GM03348 (cell line): ENCODE results near the gene PMVK.
"Not testable (repeated sequence)": the region's sequence is repeated elsewhere in the genome, so short reads cannot be mapped to it uniquely, and the experiment has no call there.

Experiments
- DNase-seq: peaks from one replicate; pipeline ENCODE4 v3.0.0; 2012; ENCODE audit warnings: low spot score

PMVK gene

DNA sequence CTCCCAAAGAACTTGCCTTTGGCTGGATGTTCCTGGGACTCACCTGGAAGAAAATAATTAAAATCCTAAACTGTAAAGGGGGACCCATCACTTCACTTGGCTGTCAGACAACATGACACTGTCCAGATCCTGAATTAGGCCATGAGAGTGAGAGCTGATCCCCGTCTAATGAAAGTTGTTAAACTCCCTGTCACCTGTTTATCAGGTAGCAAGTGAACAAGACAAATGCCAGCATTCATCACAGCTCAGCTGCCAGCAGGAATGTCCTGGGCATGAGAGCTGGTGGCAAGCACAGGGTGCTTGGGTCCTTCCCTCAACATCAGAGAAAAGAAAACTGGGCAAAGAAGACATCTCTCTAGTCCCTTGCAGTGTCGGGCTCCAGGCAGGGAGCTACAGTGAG, 23.8 kb downstream of the PMVK start:
- DNase-seq, result no peak

DNA sequence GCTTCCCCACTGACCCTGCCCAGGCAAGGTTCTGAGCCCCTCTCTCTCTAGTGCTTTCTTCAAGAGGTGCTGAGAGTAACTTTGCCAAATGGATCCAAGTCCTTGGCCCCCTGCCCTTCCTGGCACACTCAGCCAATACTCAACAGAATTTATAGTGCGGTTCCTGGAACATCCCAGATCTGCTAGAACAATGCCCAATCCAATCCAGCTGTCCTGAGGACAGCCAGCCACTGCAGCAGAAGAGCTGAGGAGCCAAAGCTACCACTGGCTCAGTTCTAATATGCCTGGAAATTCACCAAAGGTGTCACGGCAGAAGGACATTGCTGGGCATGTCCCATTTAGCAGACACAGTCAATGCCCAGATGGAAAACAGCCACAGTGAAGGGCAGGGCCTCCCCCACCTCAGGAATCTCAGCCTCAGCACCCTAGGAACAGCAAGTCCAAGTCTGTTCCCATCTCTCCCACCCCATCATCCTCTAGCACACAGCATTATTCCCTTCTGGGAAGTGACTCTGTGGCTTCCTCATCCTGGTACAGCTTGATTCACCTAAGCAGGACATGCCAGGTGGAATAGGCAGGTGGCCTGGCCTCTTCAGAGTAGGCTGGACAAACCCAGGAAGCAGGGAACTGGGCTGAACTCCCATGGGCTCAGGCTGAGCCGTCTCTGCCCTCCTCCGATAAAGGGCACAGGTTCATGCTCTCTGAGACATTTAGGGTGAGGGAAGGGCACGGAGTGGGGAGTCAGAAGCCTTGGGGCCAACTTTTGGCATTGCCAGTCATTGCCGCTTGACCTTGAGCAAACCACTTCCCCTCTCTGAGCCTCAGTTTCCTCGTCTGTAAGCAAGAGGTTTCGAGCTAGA, 24.6 kb downstream of the PMVK start:
- no peak for DNase-seq

DNA sequence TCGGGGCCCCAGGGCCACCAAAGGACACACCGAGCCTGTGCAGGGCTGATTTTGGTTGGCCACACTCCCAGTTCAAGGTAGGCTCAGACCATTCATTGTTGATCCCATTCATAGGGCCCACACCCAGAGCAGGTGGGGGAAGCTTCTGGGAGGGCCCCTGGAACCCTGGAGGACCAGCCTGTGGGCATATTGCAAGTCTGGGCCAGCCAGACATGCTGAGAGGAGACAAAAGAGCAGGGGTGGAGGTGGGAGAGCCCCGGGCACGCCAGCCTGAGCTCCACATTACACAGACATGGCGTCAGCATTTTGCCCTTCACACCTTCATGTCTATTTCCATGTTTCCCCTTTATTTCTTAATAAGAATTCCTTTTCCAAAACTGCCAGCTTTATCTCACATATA, 25.7 kb downstream of the PMVK start:
- no peak for DNase-seq

DNA sequence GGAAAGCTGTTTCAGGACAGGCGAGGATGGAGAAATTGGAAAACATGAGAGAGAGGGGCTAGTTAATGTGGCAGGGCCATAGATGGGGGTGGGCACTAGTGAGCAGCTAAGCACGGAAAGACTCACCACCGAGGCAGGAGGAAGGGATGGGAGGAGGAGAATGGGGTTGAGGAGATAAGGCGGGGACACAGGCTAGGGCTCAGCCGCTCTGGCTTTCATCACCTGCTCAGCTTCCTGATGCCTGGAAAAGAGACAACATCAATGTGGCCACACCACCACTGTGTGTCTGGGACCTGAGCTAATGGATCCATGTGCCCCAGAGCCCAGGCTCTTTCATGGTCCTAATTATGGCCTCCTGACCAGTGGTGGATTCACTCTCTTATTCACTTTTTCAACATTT, 27.6 kb downstream of the PMVK start:
- no peak for DNase-seq

DNA sequence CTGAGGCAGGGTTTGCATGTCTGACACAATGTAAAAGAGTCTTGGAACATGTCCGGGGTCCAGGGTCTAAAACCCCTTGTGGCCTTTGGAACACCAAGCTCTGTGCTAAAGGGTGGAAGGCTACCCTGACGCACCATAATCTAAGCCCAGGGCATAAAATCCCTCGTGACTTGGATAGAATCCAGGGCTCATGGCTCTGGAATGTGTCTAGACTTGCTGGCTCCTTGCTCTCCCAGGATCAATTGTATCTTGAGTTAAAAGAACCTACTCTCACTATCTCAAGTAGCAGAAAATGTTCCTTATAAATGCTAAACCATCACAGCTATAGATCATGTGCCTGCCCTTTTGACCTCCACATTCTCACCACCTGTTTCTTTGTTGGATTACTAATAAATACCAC, 28.4 kb downstream of the PMVK start:
- DNase-seq, result not testable (repeated sequence)

DNA sequence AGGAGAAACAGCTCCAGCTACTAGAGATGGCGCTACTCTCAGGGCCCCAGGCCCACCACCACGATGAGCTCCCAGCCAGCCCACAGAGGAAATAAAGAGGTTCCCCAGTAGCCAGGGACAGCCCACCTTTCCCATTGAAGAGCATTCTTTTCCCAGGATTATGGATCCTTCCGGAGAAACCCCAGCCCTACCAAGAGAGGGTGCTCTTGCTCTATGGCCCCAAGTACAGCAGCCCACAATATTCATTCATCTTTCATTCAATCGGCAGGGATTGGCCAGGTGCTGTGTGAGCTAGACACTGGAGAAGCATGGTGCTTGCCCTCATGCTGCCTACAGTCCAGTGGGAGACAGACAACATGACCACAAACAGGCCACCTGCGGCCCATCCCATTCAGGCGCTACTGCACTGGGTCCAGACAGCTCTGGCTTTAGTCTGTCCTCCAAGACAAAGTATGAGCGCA, 29.9 kb downstream of the PMVK start:
- DNase-seq, result no peak

DNA sequence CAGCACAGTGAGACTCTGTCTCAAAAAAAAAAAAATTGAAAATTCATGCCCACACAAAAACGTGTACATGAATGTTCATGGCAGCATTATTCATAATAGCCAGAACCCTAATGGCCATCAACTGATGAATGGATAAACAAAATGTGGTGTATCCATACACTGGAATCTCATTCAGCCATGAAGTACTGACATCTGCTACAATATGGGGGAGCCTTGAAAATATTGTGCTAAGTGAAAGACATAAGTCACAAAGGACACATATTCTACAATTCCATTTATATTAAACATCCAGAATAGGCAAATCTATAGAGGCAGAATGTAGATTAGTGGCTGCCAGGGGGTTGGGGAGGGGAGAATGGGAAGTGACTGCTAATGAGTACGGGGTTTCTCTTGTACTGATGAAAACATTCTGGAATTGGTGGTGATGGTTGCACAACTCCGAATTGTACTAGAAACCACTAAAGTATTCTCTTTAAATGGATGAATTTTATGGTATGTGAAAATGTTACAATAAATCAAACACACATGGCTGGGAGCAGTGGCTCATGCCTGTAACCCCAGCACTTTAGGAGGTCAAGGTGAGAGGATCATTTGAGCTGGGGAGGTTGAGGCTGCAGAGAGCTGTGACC, 33.5 kb downstream of the PMVK start:
- DNase-seq, result no peak

DNA sequence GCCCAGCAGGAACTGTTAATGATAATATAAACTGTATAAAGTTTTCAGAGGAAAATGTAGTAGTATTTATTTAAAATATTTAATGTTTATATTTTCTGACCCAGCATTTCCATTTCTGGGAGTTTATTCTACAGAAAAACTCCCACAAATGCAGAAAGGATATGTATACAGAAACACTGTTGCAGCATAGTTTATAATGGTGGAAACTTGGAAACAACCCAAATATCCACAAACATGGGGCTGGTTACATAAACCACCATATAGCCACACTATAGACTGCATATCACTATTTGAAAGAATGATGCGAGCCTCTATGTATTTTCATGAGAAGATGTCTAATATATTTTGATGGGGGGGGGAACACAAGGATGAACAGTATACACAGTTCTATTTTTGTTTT, 34.9 kb downstream of the PMVK start:
- no peak for DNase-seq

DNA sequence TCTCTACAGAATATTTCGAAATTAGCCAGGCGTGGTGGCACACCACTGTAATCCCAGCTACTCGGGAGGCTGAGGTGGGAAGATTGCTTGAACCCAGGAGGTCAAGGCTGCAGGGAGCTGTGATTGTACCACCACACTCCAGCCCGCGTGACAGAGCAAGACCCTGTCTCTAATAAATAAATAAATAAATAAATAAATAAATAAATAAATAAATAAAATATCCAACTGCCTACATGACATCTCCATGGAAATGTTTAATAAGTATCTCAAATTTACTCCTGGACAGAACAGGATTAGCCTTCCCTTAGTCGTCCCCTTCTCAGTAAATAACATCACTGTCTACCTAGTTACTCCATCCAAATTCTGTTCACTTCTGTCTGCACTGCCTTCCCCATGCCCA, 37.5 kb downstream of the PMVK start:
- DNase-seq, result no peak

DNA sequence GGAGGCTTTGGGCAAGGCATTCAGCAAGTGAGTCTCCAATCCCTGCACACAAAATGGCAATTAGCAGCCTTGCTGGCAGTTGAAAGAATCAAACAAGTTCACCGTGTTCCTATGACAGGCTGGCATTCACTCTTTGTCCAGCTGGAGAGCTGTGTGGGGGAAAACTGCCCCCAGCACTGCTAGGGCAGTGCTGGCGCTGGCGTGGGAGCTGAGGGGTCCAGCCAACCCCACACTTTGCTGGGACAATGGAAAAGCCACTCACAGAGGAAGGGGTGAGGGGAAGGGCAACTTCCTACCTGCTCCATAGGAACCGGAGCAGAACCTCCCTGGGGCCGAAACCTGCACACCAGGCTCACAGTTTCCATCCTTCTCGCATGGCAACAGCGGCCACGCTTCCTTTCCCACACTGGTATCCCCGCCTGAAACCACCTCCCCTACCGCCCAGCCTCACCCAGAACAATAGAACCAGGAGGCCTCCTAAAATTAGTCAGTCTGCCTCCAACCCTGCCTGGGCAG, 39.7 kb downstream of the PMVK start:
- DNase-seq, result no peak

DNA sequence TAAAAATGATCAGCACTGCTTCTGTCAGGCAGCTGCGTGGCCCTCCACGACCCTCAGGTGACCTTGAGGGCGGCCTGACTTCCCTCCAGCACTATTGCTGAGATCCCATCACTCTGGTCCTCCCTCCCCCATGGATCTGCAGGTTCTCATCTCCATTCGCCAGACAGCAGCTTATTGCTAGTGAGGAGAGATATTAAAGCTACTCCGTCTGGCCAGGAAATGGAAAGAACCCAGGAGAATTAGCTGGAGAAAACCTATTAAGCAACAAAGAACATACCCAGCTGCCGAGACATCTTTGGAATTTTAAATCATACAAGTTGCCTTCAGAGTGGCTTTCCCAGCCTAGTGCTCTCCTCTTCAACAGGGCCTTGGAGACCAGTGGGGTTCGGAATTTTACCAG, 40.7 kb downstream of the PMVK start:
- DNase-seq, result no peak

DNA sequence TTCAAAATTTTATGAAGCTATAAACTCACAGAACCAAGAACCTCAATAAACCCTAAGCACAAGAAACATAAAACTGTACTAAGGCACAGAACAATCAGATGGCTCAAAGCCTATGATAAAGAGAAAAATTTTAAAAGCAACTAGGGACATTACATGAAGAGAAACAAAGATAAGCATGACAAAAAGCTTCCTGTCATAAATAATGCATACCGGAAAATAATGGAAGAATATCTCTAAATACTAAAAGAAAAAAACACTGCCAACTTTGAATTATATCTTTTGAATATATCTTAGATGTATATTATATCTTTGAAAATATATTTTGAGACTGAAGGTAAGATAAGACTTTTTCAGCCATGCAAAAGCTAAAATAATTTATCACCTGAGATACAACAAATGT, 45.1 kb downstream of the PMVK start:
- no peak for DNase-seq

DNA sequence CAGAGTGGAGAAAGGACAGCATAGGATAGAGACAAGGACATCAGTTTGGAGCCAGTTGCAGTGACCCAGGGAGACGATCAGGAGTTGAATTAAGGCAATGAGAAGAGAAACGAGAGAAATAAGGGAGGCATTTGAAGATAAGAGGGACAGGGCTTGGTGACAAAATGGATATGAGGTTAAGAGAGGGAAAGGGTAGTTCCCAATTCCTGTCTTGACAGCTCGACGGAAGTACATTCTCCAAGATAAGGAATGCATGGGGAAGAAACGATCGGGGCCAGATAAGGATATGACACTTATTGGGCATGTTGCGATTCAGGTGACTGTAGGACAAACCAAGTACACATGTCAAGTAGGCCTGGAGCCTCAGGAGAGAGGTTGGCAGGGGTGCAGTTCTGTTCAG, 47.8 kb downstream of the PMVK start:
- no peak for DNase-seq

DNA sequence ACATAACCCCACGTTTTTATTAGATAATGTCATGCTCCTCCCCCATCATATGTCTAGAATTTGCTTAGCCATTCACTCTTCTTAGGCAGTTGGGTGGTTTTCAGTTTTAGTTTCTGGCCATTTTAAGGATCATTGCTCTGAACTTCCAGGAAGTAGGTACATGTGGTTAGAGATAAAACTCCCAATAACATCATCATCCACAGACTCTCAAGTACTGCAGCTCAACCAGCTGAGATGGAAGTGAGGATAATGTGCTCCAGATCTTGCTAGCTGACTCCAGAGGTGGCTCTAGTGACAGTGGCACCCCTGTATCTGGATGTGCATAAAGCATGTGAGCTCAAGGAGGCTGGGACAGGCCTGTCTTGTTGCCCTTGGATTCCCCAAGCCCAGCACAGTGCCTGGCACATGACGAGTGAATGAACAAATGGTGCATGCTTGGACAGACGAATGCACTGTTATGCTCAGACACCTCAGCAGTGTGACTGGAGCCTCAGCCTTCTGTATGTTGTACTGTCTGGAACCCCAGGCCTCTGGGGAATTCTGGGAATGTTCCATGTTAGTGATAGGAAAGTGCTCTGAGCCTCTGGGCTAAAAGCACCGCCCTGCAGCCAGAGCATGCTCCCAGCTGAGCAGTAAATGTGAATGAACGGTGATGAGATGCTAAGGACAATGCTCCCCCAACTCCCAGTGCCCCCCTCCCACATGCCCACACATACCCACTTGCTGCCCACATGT, 50.1 kb downstream of the PMVK start:
- no peak for DNase-seq

DNA sequence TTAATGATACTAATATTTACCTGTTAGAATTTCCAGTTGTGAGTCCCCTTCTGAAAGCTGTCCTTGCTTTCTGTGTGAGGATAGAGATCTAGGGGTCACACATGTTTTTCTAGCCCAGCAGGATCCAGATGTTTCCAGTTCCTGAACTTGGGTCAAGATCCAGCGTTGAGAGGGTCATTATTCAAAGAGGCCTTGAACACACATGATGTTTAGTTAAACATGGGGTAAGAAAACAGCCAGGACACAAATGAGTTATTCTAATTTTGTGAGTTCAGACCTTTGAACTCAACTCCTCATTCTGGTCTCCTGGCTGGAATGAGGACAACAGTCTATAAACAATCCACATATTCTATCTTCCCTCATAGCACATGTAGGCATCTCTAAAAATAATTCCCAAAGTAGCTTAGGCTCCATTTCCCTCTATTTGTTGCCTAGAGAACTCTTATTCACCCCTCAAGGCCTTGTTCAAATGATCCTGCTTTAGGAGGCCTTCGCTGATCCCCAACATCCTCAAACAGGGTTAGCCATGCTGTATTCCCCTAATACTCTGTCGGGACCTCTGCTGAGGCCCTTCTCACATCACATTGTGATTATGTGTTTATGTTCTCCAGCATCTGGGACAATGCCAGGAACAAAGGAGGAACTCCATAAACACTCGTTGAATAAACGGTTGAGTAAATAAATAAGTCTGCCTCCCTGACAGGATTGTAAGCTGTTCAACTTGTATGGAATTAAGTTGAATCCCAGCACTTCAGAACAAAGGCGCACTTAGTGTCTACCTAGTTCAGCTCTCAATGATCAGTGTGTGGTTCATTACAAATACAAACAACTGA, 51.4 kb downstream of the PMVK start:
- DNase-seq, result no peak

DNA sequence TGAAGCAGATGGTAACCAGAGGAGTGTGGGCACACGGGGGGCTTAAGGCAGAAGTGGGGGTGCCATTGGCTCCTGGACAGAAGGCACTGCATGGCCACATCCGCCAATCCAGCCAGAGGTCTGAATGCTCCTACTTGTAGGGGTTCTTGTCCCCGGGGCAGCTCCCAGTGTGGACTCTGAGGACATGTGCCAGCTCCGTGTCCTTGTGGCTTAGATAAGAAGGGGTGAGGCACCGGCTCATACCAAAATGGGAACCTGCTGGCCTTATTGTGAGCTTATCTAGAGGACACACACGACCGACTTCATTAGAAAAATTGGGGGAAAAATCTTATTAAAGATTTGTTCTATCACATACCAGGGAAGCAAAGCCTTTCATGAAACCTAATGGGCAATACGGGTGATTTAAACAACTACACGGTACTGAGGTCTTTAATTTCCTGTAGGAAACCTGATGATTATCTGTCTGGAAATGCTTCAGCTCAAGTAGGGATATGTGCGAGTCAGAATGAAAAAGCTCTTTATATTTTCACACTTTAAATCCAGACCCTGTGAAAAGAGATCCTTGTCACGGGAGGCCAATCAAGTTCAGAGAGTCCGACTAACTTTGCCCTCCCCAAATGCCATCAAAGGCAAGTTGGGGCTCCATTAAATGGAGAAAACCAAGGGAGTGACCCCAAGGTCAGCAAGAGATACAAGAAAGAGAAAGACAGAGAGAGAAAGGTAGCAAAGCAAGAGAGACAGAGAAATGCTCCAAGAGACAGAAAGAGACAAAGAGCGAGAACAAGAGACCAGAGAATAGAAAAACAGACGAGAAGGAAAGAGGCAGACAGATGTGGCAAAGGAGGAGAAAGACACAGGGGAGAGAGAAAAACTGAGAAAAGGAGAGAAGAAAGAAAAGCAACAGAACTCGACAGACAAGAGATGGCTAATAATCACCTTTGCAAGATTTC, 52.3 kb downstream of the PMVK start:
- DNase-seq, result no peak

DNA sequence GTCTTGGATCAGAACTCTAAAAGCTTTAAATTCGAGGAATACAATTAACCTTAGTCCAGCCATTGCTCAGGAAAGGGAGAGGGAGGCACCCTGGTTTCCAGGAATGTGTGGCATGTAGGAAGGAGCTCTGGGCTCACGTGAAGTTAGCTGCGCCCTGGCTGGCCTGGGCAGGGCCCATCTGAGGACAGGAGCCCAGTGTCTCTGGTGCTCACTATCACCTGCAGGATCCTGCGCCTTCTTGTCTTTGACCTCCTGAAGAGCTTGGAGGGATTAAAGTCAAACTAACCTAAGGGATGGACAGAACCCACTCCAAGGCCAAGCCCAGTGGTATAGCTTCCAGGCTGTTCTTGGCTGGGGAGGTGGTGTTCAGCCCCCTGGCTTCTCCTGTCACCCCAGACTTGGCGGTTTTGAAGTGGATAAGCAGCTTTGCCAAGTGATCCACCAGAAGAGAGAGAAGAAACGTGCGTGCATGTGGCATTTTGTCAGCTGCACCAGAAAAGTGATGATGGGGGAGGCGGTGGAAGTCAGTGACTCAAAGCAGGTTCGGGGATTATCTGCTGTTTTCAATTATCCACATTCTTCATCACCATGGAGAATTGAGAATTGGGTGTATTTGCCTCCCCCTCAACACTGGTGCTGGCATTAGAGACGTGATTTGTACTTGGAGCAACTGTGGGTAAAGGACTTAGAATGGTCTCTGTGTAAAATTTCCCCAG, 54.5 kb downstream of the PMVK start:
- DNase-seq, result peak; percentile 58

DNA sequence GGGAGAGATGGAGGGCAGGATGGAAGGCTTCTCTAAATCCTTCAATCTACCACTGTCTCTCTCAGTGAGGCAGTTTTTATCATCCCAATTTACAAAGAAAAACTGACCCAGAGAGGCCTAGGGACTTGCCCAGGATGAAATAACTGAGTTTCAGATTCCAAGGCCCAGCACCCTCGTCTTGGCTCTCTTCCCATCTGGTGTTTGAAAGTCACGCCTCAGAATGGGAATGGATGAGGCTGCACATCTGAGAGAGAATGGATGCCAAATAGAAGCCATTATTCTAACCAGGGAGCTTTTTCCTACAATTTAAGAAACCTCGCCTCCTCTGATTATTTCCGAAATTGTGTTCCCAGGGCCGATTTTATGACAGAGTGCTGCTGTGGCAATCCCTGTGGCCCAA, 55.8 kb downstream of the PMVK start:
- no peak for DNase-seq

DNA sequence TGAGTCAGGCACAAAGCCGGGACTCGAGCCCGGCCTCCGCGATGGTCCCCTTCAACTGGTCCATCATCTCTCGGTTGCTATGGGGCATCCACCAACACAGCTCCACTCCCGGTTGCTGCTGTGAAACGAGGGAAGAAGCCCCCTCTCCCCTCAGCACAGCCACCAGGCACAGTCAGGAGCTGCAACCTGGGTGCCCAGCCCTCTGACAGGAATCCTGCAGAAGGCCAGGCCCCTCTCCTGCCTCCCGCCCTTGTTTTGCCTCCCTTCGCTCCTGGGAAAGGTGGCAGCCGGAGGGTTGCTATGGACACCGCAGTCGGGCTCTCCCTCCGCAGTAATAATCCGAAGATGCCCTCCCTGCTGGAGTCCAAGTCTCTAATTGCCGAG, 57.5 kb downstream of the PMVK start:
- no peak for DNase-seq

DNA sequence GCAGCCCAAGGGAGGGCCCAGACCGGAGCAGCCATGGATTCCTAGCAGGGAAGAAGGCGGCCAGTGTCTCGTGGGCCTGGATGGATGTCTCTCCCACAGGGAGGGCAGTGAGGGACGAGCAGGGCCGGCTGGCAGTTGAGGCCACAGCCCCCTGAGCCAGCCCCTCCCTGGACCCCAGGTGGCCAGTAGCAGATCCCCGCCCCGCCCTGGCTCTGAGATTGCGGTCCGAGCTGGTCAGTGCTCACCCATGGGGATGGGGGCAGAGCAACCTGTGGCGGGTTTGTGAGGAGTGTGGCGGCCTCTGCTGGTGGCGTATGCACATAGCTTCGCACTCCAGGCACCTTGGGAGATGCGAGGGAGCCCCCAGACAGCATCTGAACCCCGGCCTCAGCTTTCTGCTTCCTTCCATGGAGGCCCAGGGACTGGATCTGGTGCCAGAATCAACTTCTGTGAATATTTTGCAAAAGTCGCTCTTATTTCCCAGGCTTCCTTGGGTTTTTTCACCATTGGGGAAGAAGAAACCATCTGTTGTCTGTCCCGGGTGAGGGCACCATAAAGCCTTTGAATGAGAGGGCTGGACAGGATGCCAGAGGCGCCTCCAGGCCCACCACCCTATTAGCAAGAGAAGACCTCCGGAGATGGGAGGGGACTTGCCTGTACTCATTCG, 58.0 kb downstream of the PMVK start:
- peak; percentile 90 for DNase-seq
